Measurements from ENCODE around the gene MIPEP.
A peak's percentile ranks its signal among the peaks of the same experiment; 100 is the strongest.
"Not testable (repeated sequence)": the region's sequence is repeated elsewhere in the genome, so short reads cannot be mapped to it uniquely, and the experiment has no call there.

MIPEP gene

GRCh38 chr13:23763318-23763717 is 125.9 kb downstream of the MIPEP start:
- no peak for TF ChIP-seq CTCF (IDR thresholded peaks at IDR 0.05; ENCODE audit: low read depth, low read length, missing control alignments)
- no peak overlapping the region for H3K4me3 ChIP-seq (ENCODE audit: low read depth, low read length)
- in situ Hi-C loops (cut with HindIII; ENCODE audit: low sequenced_read_pairs): no loop called here
- no peak for DNase-seq (ENCODE audit: low read depth)

GRCh38 chr13:23761760-23762159 is 127.4 kb downstream of the MIPEP start:
- in situ Hi-C loops (cut with HindIII; ENCODE audit: low sequenced_read_pairs): not testable (repeated sequence)

GRCh38 chr13:23760000-23760399 is 129.2 kb downstream of the MIPEP start:
- no peak for DNase-seq (ENCODE audit: low read depth)
- TF ChIP-seq CTCF (IDR thresholded peaks at IDR 0.05; ENCODE audit: low read depth, low read length, missing control alignments): no peak
- in situ Hi-C loops (cut with HindIII; ENCODE audit: low sequenced_read_pairs): no loop called here
- H3K4me3 ChIP-seq (ENCODE audit: low read depth, low read length): no peak overlapping the region

More at GRCh38 chr13:23761760-23762159, 127.4 kb downstream of the MIPEP start:
- not testable (repeated sequence) for DNase-seq (ENCODE audit: low read depth); H3K4me3 ChIP-seq (ENCODE audit: low read depth, low read length)

- no peak overlapping the region for H3K4me3 ChIP-seq (ENCODE audit: low read depth, low read length)
- no peak for TF ChIP-seq CTCF (IDR thresholded peaks at IDR 0.05; ENCODE audit: low read depth, low read length, missing control alignments)
- in situ Hi-C loops (cut with HindIII; ENCODE audit: low sequenced_read_pairs): no loop called here
- no peak for DNase-seq (ENCODE audit: low read depth)
Measured at GRCh38 chr13:23758798-23759527, 130.2 kb downstream of the MIPEP start.

GRCh38 chr13:23754997-23755396 is 134.2 kb downstream of the MIPEP start:
- no peak for DNase-seq (ENCODE audit: low read depth)
- in situ Hi-C loops (cut with HindIII; ENCODE audit: low sequenced_read_pairs): no loop called here
- no peak for TF ChIP-seq CTCF (IDR thresholded peaks at IDR 0.05; ENCODE audit: low read depth, low read length, missing control alignments)
- no peak overlapping the region for H3K4me3 ChIP-seq (ENCODE audit: low read depth, low read length)

GRCh38 chr13:23754506-23754905 is 134.7 kb downstream of the MIPEP start:
- H3K4me3 ChIP-seq (ENCODE audit: low read depth, low read length): no peak overlapping the region
- DNase-seq (ENCODE audit: low read depth): no peak
- in situ Hi-C loops (cut with HindIII; ENCODE audit: low sequenced_read_pairs): no loop called here
- no peak for TF ChIP-seq CTCF (IDR thresholded peaks at IDR 0.05; ENCODE audit: low read depth, low read length, missing control alignments)

- H3K4me3 ChIP-seq (ENCODE audit: low read depth, low read length): no peak overlapping the region
- in situ Hi-C loops (cut with HindIII; ENCODE audit: low sequenced_read_pairs): no loop called here
- peak; percentile 8 for DNase-seq (ENCODE audit: low read depth)
- TF ChIP-seq CTCF (IDR thresholded peaks at IDR 0.05; ENCODE audit: low read depth, low read length, missing control alignments): no peak
Measured at GRCh38 chr13:23753458-23753857, 135.7 kb downstream of the MIPEP start.
